Breast epithelium (tissue), 4 donors: ENCODE results near the gene GALNT6. TPM values are rescaled to one million over a fixed set of nuclear protein-coding genes. Genes with fewer than 3 reads are reported as not detected.
"Not testable (repeated sequence)": the region's sequence is repeated elsewhere in the genome, so short reads cannot be mapped to it uniquely, and the experiment has no call there.

Source experiments
- DNase-seq, 2 donors: peaks; one replicate each; pipeline ENCODE4 v3.0.0-alpha.2; 2019; ENCODE audit warnings: low spot score in 2 of 2
- H3K27ac ChIP-seq, 2 donors: fragments of 200-600 bp; sonication (generic) in 1 of 2; one replicate each; pipeline ENCODE4 v1.5.1; 2016 to 2019; ENCODE audit warnings: mild to moderate bottlenecking in 1 of 2
- H3K27me3 ChIP-seq, 2 donors: fragments of 200-600 bp; sonication (generic) in 1 of 2; one replicate each; pipeline versions ENCODE4 v1.5.1 to v1.6.0; 2017 to 2019; ENCODE audit warnings: control low read depth in 1 of 2, mild to moderate bottlenecking in 1 of 2
- H3K36me3 ChIP-seq: fragments of 200-600 bp; one replicate; pipeline ENCODE4 v1.5.1; 2019
- H3K4me1 ChIP-seq, 2 donors: fragments of 200-600 bp; sonication (generic); one replicate each; pipeline ENCODE4 v1.5.1; 2016 to 2019; ENCODE audit warnings: control low read depth in 1 of 2
- H3K4me3 ChIP-seq, 3 donors: fragments of 200-600 bp; sonication (generic); 1 replicate in 2 of 3; 2 replicates in 1 of 3; pipeline ENCODE4 v1.5.1; 2016 to 2019; ENCODE audit warnings: mild to moderate bottlenecking in 3 of 3, moderate library complexity in 2 of 3
- H3K9me3 ChIP-seq, 2 donors: fragments of 200-600 bp; sonication (generic) in 1 of 2; one replicate each; pipeline ENCODE4 v1.5.1; 2016 to 2019; ENCODE audit warnings: control low read depth in 1 of 2
- POLR2A ChIP-seq: fragments of 450-650 bp; IDR thresholded peaks from one replicate; pipeline ENCODE4 v1.6.1; 2016; ENCODE audit warnings: antibody characterized with exemption, mild to moderate bottlenecking, moderate library complexity
- POLR2AphosphoS5 ChIP-seq, 3 donors: sonication (generic); formaldehyde crosslinking; IDR thresholded peaks; one replicate each; pipeline ENCODE4 v1.6.1; 2017; ENCODE audit warnings: antibody characterized with exemption in 3 of 3
- intact Hi-C: fragments of 100-400 bp; cut with DNase I; formaldehyde crosslinking; loops from one replicate; pipeline ENCODE4 v1.15.1; 2023; ENCODE audit warnings: low total_unique reads
- total RNA-seq, 3 donors: library from RNA; depleted of rRNA; stranded (reverse); fragments of >200 nt; gene quantifications; one replicate each; pipeline ENCODE4 v1.1.0, GENCODE V29; 2016
- TF ChIP-seq, protein P1 (sequence below), 3 donors: fragments of 450-650 bp; IDR thresholded peaks; one replicate each; pipeline ENCODE4 v1.5.1; 2016 to 2017; ENCODE audit warnings: antibody characterized with exemption in 3 of 3, mild to moderate bottlenecking in 3 of 3, moderate library complexity in 3 of 3

The GALNT6 gene
- total RNA-seq, 3 donors from 2014 or later: 5.8 to 55.8 (median 48.2) TPM

DNA sequence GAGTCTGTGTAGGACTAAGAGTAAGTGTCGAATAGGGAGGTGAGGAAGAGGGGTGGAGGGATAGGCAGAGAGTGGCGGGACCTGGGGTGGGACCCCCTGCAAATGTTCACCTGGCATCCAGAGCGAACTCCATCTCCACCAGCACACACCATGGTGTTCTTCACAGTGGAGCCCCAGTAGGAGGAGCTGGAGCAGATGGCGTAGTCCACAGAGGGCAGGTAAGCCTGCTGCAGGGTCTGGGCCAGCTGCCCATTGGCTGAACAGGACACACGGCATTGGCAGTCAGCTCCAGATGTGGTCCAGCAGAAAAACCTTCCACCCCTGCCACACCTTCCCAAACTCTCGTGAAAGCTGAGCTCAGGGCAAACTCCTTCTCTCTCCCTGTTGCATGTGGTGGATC is 51.5 kb downstream of the GALNT6 start:
- Histone ChIP-seq H3K36me3 (no peaks in the 10 kb centered on the region), H3K4me1 (no peaks in the 10 kb centered on the region), H3K27ac (no peak overlapping the region), H3K4me3 (no peak overlapping the region), H3K9me3 (no peaks in the 10 kb centered on the region), H3K27me3 (no peaks in the 10 kb centered on the region)
- TF ChIP-seq, protein P1, sequence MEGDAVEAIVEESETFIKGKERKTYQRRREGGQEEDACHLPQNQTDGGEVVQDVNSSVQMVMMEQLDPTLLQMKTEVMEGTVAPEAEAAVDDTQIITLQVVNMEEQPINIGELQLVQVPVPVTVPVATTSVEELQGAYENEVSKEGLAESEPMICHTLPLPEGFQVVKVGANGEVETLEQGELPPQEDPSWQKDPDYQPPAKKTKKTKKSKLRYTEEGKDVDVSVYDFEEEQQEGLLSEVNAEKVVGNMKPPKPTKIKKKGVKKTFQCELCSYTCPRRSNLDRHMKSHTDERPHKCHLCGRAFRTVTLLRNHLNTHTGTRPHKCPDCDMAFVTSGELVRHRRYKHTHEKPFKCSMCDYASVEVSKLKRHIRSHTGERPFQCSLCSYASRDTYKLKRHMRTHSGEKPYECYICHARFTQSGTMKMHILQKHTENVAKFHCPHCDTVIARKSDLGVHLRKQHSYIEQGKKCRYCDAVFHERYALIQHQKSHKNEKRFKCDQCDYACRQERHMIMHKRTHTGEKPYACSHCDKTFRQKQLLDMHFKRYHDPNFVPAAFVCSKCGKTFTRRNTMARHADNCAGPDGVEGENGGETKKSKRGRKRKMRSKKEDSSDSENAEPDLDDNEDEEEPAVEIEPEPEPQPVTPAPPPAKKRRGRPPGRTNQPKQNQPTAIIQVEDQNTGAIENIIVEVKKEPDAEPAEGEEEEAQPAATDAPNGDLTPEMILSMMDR (IDR thresholded peaks at IDR 0.05): no peak
- TF ChIP-seq POLR2AphosphoS5 (IDR thresholded peaks at IDR 0.05) (no peak), POLR2A (no peak)
- DNase-seq: no peak
- intact Hi-C loops: loop anchor here (5.0 to 10.0 kb wide), 2 partner anchors 67 to 225 kb away; partner anchors contain the start of gene SMAGP

DNA sequence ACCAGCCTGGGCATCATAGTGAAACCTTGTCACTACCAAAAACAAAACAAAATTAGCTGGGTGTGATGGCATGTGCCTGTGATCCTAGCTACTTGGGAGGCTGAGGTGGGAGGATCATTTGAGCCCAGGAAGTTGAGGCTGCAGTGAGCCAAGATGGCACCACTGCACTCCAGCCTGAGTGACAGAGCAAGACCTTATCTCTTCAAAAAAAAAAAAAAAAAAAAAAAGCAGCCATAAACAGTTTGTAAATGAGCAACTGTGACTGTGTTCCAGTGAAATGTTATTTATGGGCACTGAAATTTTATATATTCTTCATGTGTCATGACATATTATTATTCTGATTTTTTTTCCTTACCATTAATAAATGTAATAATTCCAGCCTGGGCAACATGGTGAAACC is 53.9 kb downstream of the GALNT6 start:
- DNase-seq, H3K27ac ChIP-seq, H3K4me1 ChIP-seq, H3K9me3 ChIP-seq, H3K36me3 ChIP-seq, H3K27me3 ChIP-seq, intact Hi-C loops, H3K4me3 ChIP-seq: not testable (repeated sequence)

DNA sequence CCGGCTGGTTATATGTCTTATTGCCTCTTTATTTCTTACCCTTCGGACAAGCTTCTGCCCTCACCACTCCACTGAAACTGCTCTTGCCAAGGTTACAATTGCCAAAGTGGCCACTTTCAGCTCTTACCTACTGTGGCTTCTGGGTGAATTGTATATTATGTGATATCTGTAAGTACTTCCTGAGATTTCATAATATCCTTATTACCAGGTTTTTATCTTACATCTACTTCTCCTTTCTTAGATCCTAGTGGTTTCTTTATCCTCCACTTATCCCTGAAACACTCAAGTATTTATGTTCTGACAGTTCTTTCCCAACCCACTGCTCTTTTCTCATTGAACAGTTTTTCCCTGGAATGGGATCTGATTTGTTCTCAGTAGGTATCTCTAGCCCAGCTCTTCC is 55.3 kb downstream of the GALNT6 start:
- TF ChIP-seq, protein P1 (IDR thresholded peaks at IDR 0.05): no peak
- TF ChIP-seq POLR2AphosphoS5 (IDR thresholded peaks at IDR 0.05): no peak
- no peak for TF ChIP-seq POLR2A

DNA sequence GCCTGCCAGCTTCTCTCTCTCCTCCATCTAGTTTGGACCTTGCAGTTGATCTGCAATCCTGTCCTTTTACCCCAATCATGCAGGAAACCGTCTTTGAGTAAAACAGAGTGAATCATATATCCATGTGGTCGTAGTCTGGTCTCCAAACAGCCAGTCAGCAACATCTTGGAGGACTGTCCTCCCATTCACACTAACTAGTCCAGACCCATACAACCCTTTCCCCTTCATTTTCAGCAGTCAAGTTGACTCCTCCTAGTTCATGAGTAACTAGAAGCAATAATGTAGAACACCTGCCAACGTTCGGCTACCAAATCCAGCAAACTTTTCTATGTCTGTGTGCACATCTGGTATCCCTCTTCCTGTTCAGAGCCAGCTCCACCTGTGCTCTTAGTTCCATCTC is 56.4 kb downstream of the GALNT6 start:
- Histone ChIP-seq H3K27ac (no peak overlapping the region), H3K4me3 (no peak overlapping the region), H3K36me3 (no peaks in the 10 kb centered on the region), H3K4me1 (no peaks in the 10 kb centered on the region), H3K9me3 (no peaks in the 10 kb centered on the region), H3K27me3 (no peaks in the 10 kb centered on the region)
- DNase-seq: no peak
- TF ChIP-seq POLR2AphosphoS5 (IDR thresholded peaks at IDR 0.05): no peak
- TF ChIP-seq POLR2A: no peak
- TF ChIP-seq, protein P1 (IDR thresholded peaks at IDR 0.05): no peak
- intact Hi-C loops: no loop called here

More for the DNA sequence above, 55.3 kb downstream of the GALNT6 start:
- intact Hi-C loops: no loop called here
- Histone ChIP-seq H3K4me1 (no peaks in the 10 kb centered on the region), H3K9me3 (no peaks in the 10 kb centered on the region), H3K4me3 (no peak overlapping the region), H3K27ac (no peak overlapping the region), H3K36me3 (no peaks in the 10 kb centered on the region), H3K27me3 (no peaks in the 10 kb centered on the region)
- DNase-seq: no peak

DNA sequence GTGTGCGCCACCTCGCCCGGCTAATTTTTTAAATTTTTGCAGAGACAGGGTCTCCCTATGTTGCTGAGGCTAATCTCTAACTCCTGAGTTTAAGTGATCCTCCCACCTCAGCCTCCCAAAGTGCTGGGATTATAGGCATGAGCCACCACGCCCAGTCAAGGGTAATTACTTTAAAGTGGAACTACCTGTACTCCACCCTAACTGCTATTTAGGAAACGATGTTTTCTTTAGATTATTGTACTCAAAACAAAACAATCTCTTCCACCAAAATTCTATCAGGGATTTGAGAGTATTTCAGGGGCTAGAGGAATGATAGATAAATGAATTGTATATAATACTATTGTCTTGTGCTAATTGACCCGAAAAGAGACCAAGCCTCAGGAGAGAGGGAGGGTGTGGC is 57.7 kb downstream of the GALNT6 start:
- no peaks in the 10 kb centered on the region for H3K36me3 ChIP-seq
- H3K4me3 ChIP-seq: no peak overlapping the region
- H3K4me1 ChIP-seq: no peaks in the 10 kb centered on the region

More for the DNA sequence above, 57.7 kb downstream of the GALNT6 start:
- intact Hi-C loops: no loop called here
- TF ChIP-seq POLR2AphosphoS5 (IDR thresholded peaks at IDR 0.05) (no peak), POLR2A (no peak)
- TF ChIP-seq, protein P1 (IDR thresholded peaks at IDR 0.05): no peak
- no peaks in the 10 kb centered on the region for H3K9me3 ChIP-seq
- no peak for DNase-seq
- no peaks in the 10 kb centered on the region for H3K27me3 ChIP-seq
- H3K27ac ChIP-seq: no peak overlapping the region
